ENCODE data around the gene TMEM169. TPM values are rescaled to one million over a fixed set of nuclear protein-coding genes. Genes with fewer than 3 reads are reported as not detected.

The TMEM169 gene
- total RNA-seq, 1 experiment from 2014 or later, result 0.46 TPM

- peaks cover 29% of the 10 kb centered on the region; the same call in 1 of the 2 replicates for H3F3A ChIP-seq (ENCODE audit: insufficient read depth, low read depth)
- H3K4me2 ChIP-seq, result no peak overlapping the region
- ChIA-PET POLR2A (ENCODE audit: unreplicated experiment) (no interaction called here), CTCF (no interaction called here)
- TF ChIP-seq CTCF (conservative IDR thresholded peaks at IDR 0.05) (no peak), EZH2 (IDR thresholded peaks at IDR 0.05; ENCODE audit: low read depth) (no peak)
- peaks cover 83% of the 10 kb centered on the region for H3K36me3 ChIP-seq (ENCODE audit: low read depth)
- H2AFZ ChIP-seq, result no peak overlapping the region
- no peaks in the 10 kb centered on the region for H3K79me2 ChIP-seq (ENCODE audit: low read depth)
- no peak overlapping the region for H3K27ac ChIP-seq
- H3K9me2 ChIP-seq (ENCODE audit: insufficient read depth), result no peaks in the 10 kb centered on the region
- intact Hi-C loops (cut with micrococcal nuclease; ENCODE audit: unreplicated experiment), result no loop called here
- no TSS peak for BruUV-seq (replicated peaks)
- H3K4me3 ChIP-seq, result no peak overlapping the region
- no peaks in the 10 kb centered on the region for H3K27me3 ChIP-seq (ENCODE audit: insufficient read depth, low read depth)
- peaks cover 23% of the 10 kb centered on the region for H4K20me1 ChIP-seq (ENCODE audit: insufficient read depth)
- DNase-seq, result no peak
- H3K4me1 ChIP-seq (replicated peaks; ENCODE audit: insufficient read depth), result no peaks in the 10 kb centered on the region
- H3K9me3 ChIP-seq (ENCODE audit: insufficient read depth, low read depth), result no peaks in the 10 kb centered on the region
These were observed 60.8 kb downstream of the TMEM169 start for GRCh38 chr2:216142540-216142939.

- Histone ChIP-seq H2AFZ (no peak overlapping the region), H3K9me3 (ENCODE audit: insufficient read depth, low read depth) (no peaks in the 10 kb centered on the region), H3K36me3 (ENCODE audit: low read depth) (peaks cover 84% of the 10 kb centered on the region), H3K4me2 (no peak overlapping the region), H3K4me1 (replicated peaks; ENCODE audit: insufficient read depth) (no peaks in the 10 kb centered on the region), H4K20me1 (ENCODE audit: insufficient read depth) (peaks cover 20% of the 10 kb centered on the region), H3K79me2 (ENCODE audit: low read depth) (no peaks in the 10 kb centered on the region), H3K27me3 (ENCODE audit: insufficient read depth, low read depth) (no peaks in the 10 kb centered on the region), H3F3A (ENCODE audit: insufficient read depth, low read depth) (peaks cover 29% of the 10 kb centered on the region; the same call in 1 of the 2 replicates), H3K9me2 (ENCODE audit: insufficient read depth) (no peaks in the 10 kb centered on the region), H3K4me3 (no peak overlapping the region), H3K27ac (no peak overlapping the region)
- TF ChIP-seq CTCF (conservative IDR thresholded peaks at IDR 0.05) (no peak), EZH2 (IDR thresholded peaks at IDR 0.05; ENCODE audit: low read depth) (no peak)
- ChIA-PET CTCF (no interaction called here), POLR2A (ENCODE audit: unreplicated experiment) (no interaction called here)
- intact Hi-C loops (cut with micrococcal nuclease; ENCODE audit: unreplicated experiment), result no loop called here
- BruUV-seq (replicated peaks), result no TSS peak
- DNase-seq, result no peak
These were observed 62.7 kb downstream of the TMEM169 start for GRCh38 chr2:216144372-216144771.

- Histone ChIP-seq H3K4me1 (replicated peaks; ENCODE audit: insufficient read depth) (no peaks in the 10 kb centered on the region), H4K20me1 (ENCODE audit: insufficient read depth) (peaks cover 15% of the 10 kb centered on the region), H2AFZ (no peak overlapping the region), H3K4me3 (no peak overlapping the region), H3K9me2 (ENCODE audit: insufficient read depth) (no peaks in the 10 kb centered on the region), H3K27me3 (ENCODE audit: insufficient read depth, low read depth) (no peaks in the 10 kb centered on the region), H3F3A (ENCODE audit: insufficient read depth, low read depth) (peaks cover 24% of the 10 kb centered on the region; the same call in 1 of the 2 replicates), H3K4me2 (no peak overlapping the region), H3K9me3 (ENCODE audit: insufficient read depth, low read depth) (no peaks in the 10 kb centered on the region), H3K36me3 (ENCODE audit: low read depth) (peaks cover 84% of the 10 kb centered on the region), H3K27ac (no peak overlapping the region), H3K79me2 (ENCODE audit: low read depth) (no peaks in the 10 kb centered on the region)
- BruUV-seq (replicated peaks), result no TSS peak
- TF ChIP-seq EZH2 (IDR thresholded peaks at IDR 0.05; ENCODE audit: low read depth) (no peak), CTCF (conservative IDR thresholded peaks at IDR 0.05) (no peak)
- ChIA-PET POLR2A (ENCODE audit: unreplicated experiment) (no interaction called here), CTCF (no interaction called here)
- DNase-seq, result no peak
- intact Hi-C loops (cut with micrococcal nuclease; ENCODE audit: unreplicated experiment), result no loop called here
These were observed 63.1 kb downstream of the TMEM169 start for GRCh38 chr2:216144857-216145256.

Data from PC-9 (cell line).